ENCODE measurements around the gene ENTR1. TPM values are rescaled to one million over a fixed set of nuclear protein-coding genes. Genes with fewer than 3 reads are reported as not detected.

The ENTR1 gene
- total and polyA plus RNA-seq, 2 of the 13 experiments (the other 11 are each of a cell fraction or from before 2014, with no cell fraction given), result 70.1 to 76.4 TPM

GRCh38 chr9:136400038-136400834 lies 10.2 kb downstream of the ENTR1 start, which contains the start of gene SNAPC4 (continued):
- TF ChIP-seq ZNF367 (CRISPR knock-in tag; IDR thresholded peaks at IDR 0.05; ENCODE audit: borderline replicate concordance) (no peak), HNF4A (CRISPR knock-in tag; IDR thresholded peaks at IDR 0.05) (no peak), ZNF672 (CRISPR knock-in tag; IDR thresholded peaks at IDR 0.05) (peak; percentile 83; the same call in 1 of the 2 replicates), SCMH1 (CRISPR knock-in tag; IDR thresholded peaks at IDR 0.05; ENCODE audit: borderline replicate concordance) (no peak), ZNF281 (CRISPR knock-in tag; IDR thresholded peaks at IDR 0.05; ENCODE audit: borderline replicate concordance) (peak; percentile 9; the same call in 1 of the 2 replicates), MEIS1 (CRISPR knock-in tag; IDR thresholded peaks at IDR 0.05; ENCODE audit: borderline replicate concordance) (no peak), SIN3A (IDR thresholded peaks at IDR 0.05; ENCODE audit: borderline replicate concordance, low read depth, low read length) (peak; percentile 83; the same call in 1 of the 2 replicates), KLF6 (CRISPR knock-in tag; IDR thresholded peaks at IDR 0.05) (peak; percentile 52; the same call in 1 of the 2 replicates), CREBL2 (CRISPR knock-in tag; IDR thresholded peaks at IDR 0.05; ENCODE audit: borderline replicate concordance) (no peak), ZNF296 (CRISPR knock-in tag; conservative IDR thresholded peaks at IDR 0.05) (no peak), CSRNP1 (CRISPR knock-in tag; IDR thresholded peaks at IDR 0.05) (peak; percentile 84), ZFP41 (CRISPR knock-in tag; IDR thresholded peaks at IDR 0.05; ENCODE audit: borderline replicate concordance) (no peak), AKAP8 (CRISPR knock-in tag; IDR thresholded peaks at IDR 0.05) (peak; percentile 91), ZNF264 (CRISPR knock-in tag; IDR thresholded peaks at IDR 0.05) (no peak), ZNF619 (CRISPR knock-in tag; IDR thresholded peaks at IDR 0.05) (peak; percentile 63), RARA (CRISPR knock-in tag; IDR thresholded peaks at IDR 0.05) (0 out of 2 replicates have a peak, but pooled peaks have one; percentile 5), ZSCAN21 (CRISPR knock-in tag; IDR thresholded peaks at IDR 0.05; ENCODE audit: borderline replicate concordance) (peak; percentile 81; the same call in 1 of the 2 replicates), SAP130 (CRISPR knock-in tag; IDR thresholded peaks at IDR 0.05; ENCODE audit: low read depth) (peak; percentile 91), PAXIP1 (CRISPR knock-in tag; conservative IDR thresholded peaks at IDR 0.05) (no peak; the same call in 1 of the 2 replicates), PCBP1 (IDR thresholded peaks at IDR 0.05; ENCODE audit: borderline replicate concordance, low read depth, low read length) (no peak), CREB1 (IDR thresholded peaks at IDR 0.05) (no peak; the same call in 1 of the 2 replicates), CREB1 (CRISPR knock-in tag; IDR thresholded peaks at IDR 0.05) (no peak)

Data from HepG2 (cell line).